ENCODE data around the gene HEPN1. TPM values are rescaled to one million over a fixed set of nuclear protein-coding genes. Genes with fewer than 3 reads are reported as not detected.

HEPN1 gene
- total RNA-seq, 1 donor from 2014 or later, result not detected

- Histone ChIP-seq H3K27ac (ENCODE audit: low read depth, low read length) (no peak overlapping the region), H3K4me3 (ENCODE audit: insufficient read depth, low read depth, low read length) (no peak overlapping the region), H4K20me1 (ENCODE audit: insufficient read depth, low read length) (no peaks in the 10 kb centered on the region), H3K79me2 (ENCODE audit: insufficient read depth, low read length) (no peaks in the 10 kb centered on the region), H2AFZ (ENCODE audit: low read depth, low read length) (no peak overlapping the region), H3K9me3 (ENCODE audit: insufficient read depth, low read depth, low read length) (no peaks in the 10 kb centered on the region), H3K4me1 (ENCODE audit: insufficient read depth, low read length) (peaks cover 18% of the 10 kb centered on the region), H3K4me2 (ENCODE audit: low read length) (no peak overlapping the region), H3K36me3 (ENCODE audit: insufficient read depth, low read length) (no peaks in the 10 kb centered on the region), H3K9ac (ENCODE audit: low read length) (no peak overlapping the region), H3K27me3 (ENCODE audit: insufficient read depth, low read length) (no peaks in the 10 kb centered on the region)
- H3K4me3 Mint-ChIP-seq (ENCODE audit: unreplicated experiment), result no peak overlapping the region
- H3K27ac Mint-ChIP-seq (ENCODE audit: unreplicated experiment), result no peak overlapping the region
- no peaks in the 10 kb centered on the region for H3K9me3 Mint-ChIP-seq (ENCODE audit: unreplicated experiment)
- peaks cover 49% of the 10 kb centered on the region for H3K27me3 Mint-ChIP-seq (ENCODE audit: low read depth, unreplicated experiment)
- FAIRE-seq, result no peak
- peaks cover 16% of the 10 kb centered on the region for H3K4me1 Mint-ChIP-seq (ENCODE audit: low read depth, unreplicated experiment)
- DNase-seq (ENCODE audit: low read depth), result no peak
- no peak for TF ChIP-seq EZH2 (IDR thresholded peaks at IDR 0.05; ENCODE audit: insufficient read depth, low read length)
- TF ChIP-seq, protein P1, sequence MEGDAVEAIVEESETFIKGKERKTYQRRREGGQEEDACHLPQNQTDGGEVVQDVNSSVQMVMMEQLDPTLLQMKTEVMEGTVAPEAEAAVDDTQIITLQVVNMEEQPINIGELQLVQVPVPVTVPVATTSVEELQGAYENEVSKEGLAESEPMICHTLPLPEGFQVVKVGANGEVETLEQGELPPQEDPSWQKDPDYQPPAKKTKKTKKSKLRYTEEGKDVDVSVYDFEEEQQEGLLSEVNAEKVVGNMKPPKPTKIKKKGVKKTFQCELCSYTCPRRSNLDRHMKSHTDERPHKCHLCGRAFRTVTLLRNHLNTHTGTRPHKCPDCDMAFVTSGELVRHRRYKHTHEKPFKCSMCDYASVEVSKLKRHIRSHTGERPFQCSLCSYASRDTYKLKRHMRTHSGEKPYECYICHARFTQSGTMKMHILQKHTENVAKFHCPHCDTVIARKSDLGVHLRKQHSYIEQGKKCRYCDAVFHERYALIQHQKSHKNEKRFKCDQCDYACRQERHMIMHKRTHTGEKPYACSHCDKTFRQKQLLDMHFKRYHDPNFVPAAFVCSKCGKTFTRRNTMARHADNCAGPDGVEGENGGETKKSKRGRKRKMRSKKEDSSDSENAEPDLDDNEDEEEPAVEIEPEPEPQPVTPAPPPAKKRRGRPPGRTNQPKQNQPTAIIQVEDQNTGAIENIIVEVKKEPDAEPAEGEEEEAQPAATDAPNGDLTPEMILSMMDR (IDR thresholded peaks at IDR 0.05; ENCODE audit: insufficient read depth, low read depth, low read length), result no peak
- H3K36me3 Mint-ChIP-seq (ENCODE audit: low read depth, unreplicated experiment), result no peaks in the 10 kb centered on the region
Measured at GRCh38 chr11:124892750-124893454, 26.1 kb upstream of the HEPN1 start.

DNA sequence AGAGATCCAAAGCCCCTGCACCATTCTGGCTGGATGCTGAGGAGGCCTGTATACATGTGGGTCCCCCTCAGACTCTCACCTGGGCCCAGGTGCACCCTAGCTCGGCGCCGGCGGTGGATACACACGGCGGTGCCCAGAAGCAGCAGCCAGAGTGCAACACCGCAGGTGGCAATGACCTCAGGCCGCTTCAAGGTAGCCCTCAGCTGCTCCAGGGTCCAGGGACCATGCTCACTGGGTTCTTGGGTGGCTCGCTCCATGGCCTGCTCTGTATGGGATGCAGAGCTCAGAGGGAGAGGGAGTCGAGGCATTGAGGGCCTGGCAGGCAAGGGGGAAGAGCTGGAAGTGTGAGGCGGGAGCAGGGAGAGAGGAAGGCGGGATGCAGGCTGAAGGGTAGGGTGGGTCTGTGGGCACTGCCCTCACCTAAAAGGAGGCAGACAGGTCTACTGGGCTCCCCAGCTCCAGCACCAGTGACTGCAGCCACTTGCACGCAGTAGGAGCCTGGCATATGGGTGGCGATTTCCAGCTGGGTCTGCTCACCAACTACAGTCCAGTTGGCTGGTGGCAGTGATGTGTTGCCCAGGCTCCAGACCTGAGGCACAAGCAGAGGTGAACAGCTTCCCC, 25.2 kb upstream of the HEPN1 start:
- Histone ChIP-seq H3K27ac (ENCODE audit: low read depth, low read length) (no peak overlapping the region), H3K9me3 (ENCODE audit: insufficient read depth, low read depth, low read length) (no peaks in the 10 kb centered on the region), H3K27me3 (ENCODE audit: insufficient read depth, low read length) (no peaks in the 10 kb centered on the region), H3K9ac (ENCODE audit: low read length) (no peak overlapping the region), H3K36me3 (ENCODE audit: insufficient read depth, low read length) (no peaks in the 10 kb centered on the region), H3K79me2 (ENCODE audit: insufficient read depth, low read length) (no peaks in the 10 kb centered on the region), H3K4me3 (ENCODE audit: insufficient read depth, low read depth, low read length) (no peak overlapping the region), H3K4me2 (ENCODE audit: low read length) (no peak overlapping the region), H2AFZ (ENCODE audit: low read depth, low read length) (no peak overlapping the region), H4K20me1 (ENCODE audit: insufficient read depth, low read length) (no peaks in the 10 kb centered on the region), H3K4me1 (ENCODE audit: insufficient read depth, low read length) (peaks cover 27% of the 10 kb centered on the region)
- Mint-ChIP-seq H3K4me3 (ENCODE audit: unreplicated experiment) (no peak overlapping the region), H3K36me3 (ENCODE audit: low read depth, unreplicated experiment) (no peaks in the 10 kb centered on the region), H3K4me1 (ENCODE audit: low read depth, unreplicated experiment) (peaks cover 25% of the 10 kb centered on the region), H3K27me3 (ENCODE audit: low read depth, unreplicated experiment) (peaks cover 45% of the 10 kb centered on the region), H3K9me3 (ENCODE audit: unreplicated experiment) (no peaks in the 10 kb centered on the region), H3K27ac (ENCODE audit: unreplicated experiment) (no peak overlapping the region)
- DNase-seq (ENCODE audit: low read depth), result no peak
- no peak for FAIRE-seq
- no peak for TF ChIP-seq EZH2 (IDR thresholded peaks at IDR 0.05; ENCODE audit: insufficient read depth, low read length)
- TF ChIP-seq, protein P1 (IDR thresholded peaks at IDR 0.05; ENCODE audit: insufficient read depth, low read depth, low read length), result no peak
